Uterus (tissue), 2 donors: Measurements from ENCODE around the gene TGIF2.

Experiments used
- CTCF ChIP-seq, 4 experiments: fragments of 200-600 bp in 2 of 4; fragments of 450-650 bp in 2 of 4; sonication (generic) in 2 of 4; IDR thresholded peaks; one replicate each; pipeline ENCODE4 v1.5.1; 2016 to 2019; ENCODE audit warnings: antibody characterized with exemption in 4 of 4, mild to moderate bottlenecking in 2 of 4, moderate library complexity in 1 of 4
- POLR2A ChIP-seq, 2 donors: fragments of 450-650 bp; IDR thresholded peaks; one replicate each; pipeline ENCODE4 v1.6.1; 2016; ENCODE audit warnings: antibody characterized with exemption in 2 of 2, mild to moderate bottlenecking in 1 of 2, moderate library complexity in 1 of 2

- TF ChIP-seq POLR2A (IDR thresholded peaks at IDR 0.05): no peak
- no peak for TF ChIP-seq CTCF (IDR thresholded peaks at IDR 0.05)
Observed at GRCh38 chr20:36593347-36593929, 20.0 kb downstream of the TGIF2 start.
